Gastrocnemius medialis (tissue), 4 donors: ENCODE measurements around the gene WWP2. TPM values are rescaled to one million over a fixed set of nuclear protein-coding genes. Genes with fewer than 3 reads are reported as not detected.

Experiments
- ATAC-seq, 2 donors: fragments of 150-250 bp; one replicate each; pipeline ENCODE4 v1.9.1; 2016
- DNase-seq, 2 donors: peaks; one replicate each; pipeline ENCODE4 v3.0.0-alpha.2; 2019
- H3K27ac ChIP-seq, 4 donors: fragments of 200-600 bp; sonication (generic); 1 replicate in 1 of 4; 2 replicates in 3 of 4; pipeline ENCODE4 v1.5.1; 2016 to 2018; ENCODE audit warnings: mild to moderate bottlenecking in 2 of 4, moderate library complexity in 1 of 4
- H3K27me3 ChIP-seq, 3 donors: fragments of 200-600 bp; sonication (generic) in 2 of 3; 1 replicate in 1 of 3; 2 replicates in 2 of 3; pipeline versions ENCODE4 v1.5.1 to v1.6.0; 2016 to 2019; ENCODE audit warnings: mild to moderate bottlenecking in 1 of 3, moderate library complexity in 1 of 3
- H3K36me3 ChIP-seq, 2 donors: fragments of 200-600 bp; sonication (generic) in 1 of 2; one replicate each; pipeline ENCODE4 v1.5.1; 2017 to 2018
- H3K4me1 ChIP-seq, 2 donors: fragments of 200-600 bp; sonication (generic) in 1 of 2; one replicate each; pipeline ENCODE4 v1.5.1; 2016 to 2017; ENCODE audit warnings: mild to moderate bottlenecking in 2 of 2
- H3K4me3 ChIP-seq, 4 donors: fragments of 200-600 bp; sonication (generic) in 3 of 4; 1 replicate in 1 of 4; 2 replicates in 3 of 4; pipeline ENCODE4 v1.5.1; 2016 to 2019; ENCODE audit warnings: mild to moderate bottlenecking in 2 of 4
- H3K9me3 ChIP-seq, 3 donors: fragments of 200-600 bp; sonication (generic) in 2 of 3; 1 replicate in 1 of 3; 2 replicates in 2 of 3; pipeline ENCODE4 v1.5.1; 2016 to 2019
- POLR2A ChIP-seq, 2 donors: fragments of 450-650 bp; IDR thresholded peaks; one replicate each; pipeline ENCODE4 v1.6.1; 2017; ENCODE audit warnings: antibody characterized with exemption in 2 of 2, mild to moderate bottlenecking in 2 of 2, moderate library complexity in 2 of 2
- in situ Hi-C, 4 donors: fragments of 200-750 bp; cut with MboI; loops; one replicate each; pipeline versions ENCODE4 v1.15.0 to v1.8.0; 2017; ENCODE audit warnings: low sequenced_read_pairs in 4 of 4
- intact Hi-C: fragments of 100-400 bp; cut with DNase I; formaldehyde crosslinking; loops from one replicate; pipeline ENCODE4 v1.15.1; 2023; ENCODE audit warnings: low total_unique reads
- total RNA-seq, 4 donors: library from RNA; depleted of rRNA; stranded (reverse); fragments of >200 nt; gene quantifications; one replicate each; pipeline versions ENCODE4 v1.1.0 to v1.2.3, GENCODE V29; 2016
- TF ChIP-seq, protein P1 (sequence below), 5 experiments: fragments of 450-650 bp in 3 of 5; fragments of 200-600 bp in 2 of 5; sonication (generic) in 2 of 5; IDR thresholded peaks in 4 of 5; conservative IDR thresholded peaks in 1 of 5; 1 replicate in 4 of 5; 2 replicates in 1 of 5; pipeline ENCODE4 v1.5.1; 2016 to 2019; ENCODE audit warnings: antibody characterized with exemption in 5 of 5, mild to moderate bottlenecking in 3 of 5, moderate library complexity in 3 of 5

The WWP2 gene
- total RNA-seq, 4 donors from 2014 or later, result 29.4 to 35.6 (median 31.8) TPM

GRCh38 chr16:69763599-69763942 lies 1.4 kb downstream of the WWP2 start:
- ATAC-seq (no peak), DNase-seq (no peak)
- TF ChIP-seq, protein P1, sequence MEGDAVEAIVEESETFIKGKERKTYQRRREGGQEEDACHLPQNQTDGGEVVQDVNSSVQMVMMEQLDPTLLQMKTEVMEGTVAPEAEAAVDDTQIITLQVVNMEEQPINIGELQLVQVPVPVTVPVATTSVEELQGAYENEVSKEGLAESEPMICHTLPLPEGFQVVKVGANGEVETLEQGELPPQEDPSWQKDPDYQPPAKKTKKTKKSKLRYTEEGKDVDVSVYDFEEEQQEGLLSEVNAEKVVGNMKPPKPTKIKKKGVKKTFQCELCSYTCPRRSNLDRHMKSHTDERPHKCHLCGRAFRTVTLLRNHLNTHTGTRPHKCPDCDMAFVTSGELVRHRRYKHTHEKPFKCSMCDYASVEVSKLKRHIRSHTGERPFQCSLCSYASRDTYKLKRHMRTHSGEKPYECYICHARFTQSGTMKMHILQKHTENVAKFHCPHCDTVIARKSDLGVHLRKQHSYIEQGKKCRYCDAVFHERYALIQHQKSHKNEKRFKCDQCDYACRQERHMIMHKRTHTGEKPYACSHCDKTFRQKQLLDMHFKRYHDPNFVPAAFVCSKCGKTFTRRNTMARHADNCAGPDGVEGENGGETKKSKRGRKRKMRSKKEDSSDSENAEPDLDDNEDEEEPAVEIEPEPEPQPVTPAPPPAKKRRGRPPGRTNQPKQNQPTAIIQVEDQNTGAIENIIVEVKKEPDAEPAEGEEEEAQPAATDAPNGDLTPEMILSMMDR (IDR thresholded peaks at IDR 0.05 in 4 of 5, conservative IDR thresholded peaks at IDR 0.05 in 1 of 5), result no peak
- TF ChIP-seq POLR2A (IDR thresholded peaks at IDR 0.05), result no peak
- Histone ChIP-seq H3K27me3 (no peaks in the 10 kb centered on the region), H3K36me3 (no peaks in the 10 kb centered on the region), H3K9me3 (no peaks in the 10 kb centered on the region), H3K4me3 (peak overlapping the region in 1 of 4 donors; percentile 97), H3K27ac (peak overlapping the region in 2 of 4 donors; percentile 82 to 83), H3K4me1 (peaks cover 15 to 16% of the 10 kb centered on the region in 2 donors)
- intact Hi-C loops, result no loop called here
- in situ Hi-C loops, result loop anchor here in 1 of 4 donors (25.0 kb wide), 1 partner anchor 376 kb away; the partner anchor contains the start of gene TERF2

- no peaks in the 10 kb centered on the region for H3K36me3 ChIP-seq
- H3K4me3 ChIP-seq, result no peak overlapping the region
- TF ChIP-seq, protein P1 (IDR thresholded peaks at IDR 0.05 in 4 of 5, conservative IDR thresholded peaks at IDR 0.05 in 1 of 5), result no peak
- TF ChIP-seq POLR2A (IDR thresholded peaks at IDR 0.05), result no peak
- no peaks in the 10 kb centered on the region for H3K27me3 ChIP-seq
- in situ Hi-C loops (loop anchor here in 1 of 4 donors (25.0 kb wide), 1 partner anchor 380 kb away; the partner anchor contains the start of gene TERF2), intact Hi-C loops (no loop called here)
- DNase-seq (no peak), ATAC-seq (no peak)
- H3K9me3 ChIP-seq, result no peaks in the 10 kb centered on the region
- no peak overlapping the region for H3K27ac ChIP-seq
- peaks cover 9 to 10% of the 10 kb centered on the region in 2 donors for H3K4me1 ChIP-seq
Observed at GRCh38 chr16:69767459-69768229, 5.5 kb downstream of the WWP2 start.

- ATAC-seq (no peak), DNase-seq (no peak)
- no peak overlapping the region for H3K27ac ChIP-seq
- TF ChIP-seq POLR2A (IDR thresholded peaks at IDR 0.05), result no peak
- TF ChIP-seq, protein P1 (IDR thresholded peaks at IDR 0.05 in 4 of 5, conservative IDR thresholded peaks at IDR 0.05 in 1 of 5), result no peak
- no peaks in the 10 kb centered on the region for H3K36me3 ChIP-seq
- in situ Hi-C loops, result loop anchor here in 1 of 4 donors (25.0 kb wide), 1 partner anchor 381 kb away; the partner anchor contains the start of gene TERF2
- H3K4me3 ChIP-seq, result no peak overlapping the region
- no peaks in the 10 kb centered on the region for H3K9me3 ChIP-seq
- intact Hi-C loops, result no loop called here
- H3K4me1 ChIP-seq, result peaks cover 8 to 9% of the 10 kb centered on the region in 2 donors
- H3K27me3 ChIP-seq, result no peaks in the 10 kb centered on the region
Observed at GRCh38 chr16:69768666-69769065, 6.5 kb downstream of the WWP2 start.

- no peak for DNase-seq
- TF ChIP-seq, protein P1 (IDR thresholded peaks at IDR 0.05 in 4 of 5, conservative IDR thresholded peaks at IDR 0.05 in 1 of 5), result no peak
- no peak for TF ChIP-seq POLR2A (IDR thresholded peaks at IDR 0.05)
- H3K36me3 ChIP-seq, result no peaks in the 10 kb centered on the region
- no peaks in the 10 kb centered on the region for H3K27me3 ChIP-seq
- no peak for ATAC-seq
- intact Hi-C loops, result no loop called here
- peaks cover 8 to 9% of the 10 kb centered on the region in 2 donors for H3K4me1 ChIP-seq
- no peaks in the 10 kb centered on the region for H3K9me3 ChIP-seq
- H3K27ac ChIP-seq, result no peak overlapping the region
- H3K4me3 ChIP-seq, result no peak overlapping the region
- in situ Hi-C loops, result loop anchor here in 1 of 4 donors (25.0 kb wide), 1 partner anchor 382 kb away; the partner anchor contains the start of gene TERF2
Observed at GRCh38 chr16:69769404-69769803, 7.3 kb downstream of the WWP2 start.
